Stimulated activated CD4-positive, alpha-beta T cell treated with anti-CD3 and anti-CD28 coated beads, TNF-alpha, amount 100 ng/mL, for 24 hours (primary cell): ENCODE results near the gene ERC1.

ENCODE experiments used
- DNase-seq, 3 experiments: peaks; one replicate each; pipeline ENCODE4 v3.0.0-alpha.2; 2020; ENCODE audit warnings: low read depth in 3 of 3

The ERC1 gene

GRCh38 chr12:1383758-1384157 is 392.7 kb downstream of the ERC1 start:
- DNase-seq: no peak

- DNase-seq: no peak
Observed at GRCh38 chr12:1384910-1385309, 393.9 kb downstream of the ERC1 start.

GRCh38 chr12:1391722-1392121 is 400.7 kb downstream of the ERC1 start:
- DNase-seq: no peak

- DNase-seq: no peak
Observed at GRCh38 chr12:1395421-1395955, 404.5 kb downstream of the ERC1 start.

- no peak for DNase-seq
Observed at GRCh38 chr12:1398673-1399072, 407.6 kb downstream of the ERC1 start.

- DNase-seq: no peak
Observed at GRCh38 chr12:1401891-1402290, 410.9 kb downstream of the ERC1 start.

GRCh38 chr12:1403417-1403816 is 412.4 kb downstream of the ERC1 start:
- no peak for DNase-seq

GRCh38 chr12:1405619-1406018 is 414.6 kb downstream of the ERC1 start:
- DNase-seq: no peak

GRCh38 chr12:1410794-1411193 is 419.8 kb downstream of the ERC1 start:
- no peak for DNase-seq

- no peak for DNase-seq
Observed at GRCh38 chr12:1413930-1414329, 422.9 kb downstream of the ERC1 start.

GRCh38 chr12:1418144-1418543 is 427.1 kb downstream of the ERC1 start:
- DNase-seq: no peak

GRCh38 chr12:1419849-1420371 is 428.9 kb downstream of the ERC1 start:
- no peak for DNase-seq

GRCh38 chr12:1421091-1421846 is 430.2 kb downstream of the ERC1 start:
- no peak for DNase-seq

GRCh38 chr12:1422604-1423315 is 431.7 kb downstream of the ERC1 start:
- DNase-seq: no peak

GRCh38 chr12:1424674-1425395 is 433.8 kb downstream of the ERC1 start:
- DNase-seq: no peak

GRCh38 chr12:1425396-1425729 is 434.3 kb downstream of the ERC1 start:
- no peak for DNase-seq

- no peak for DNase-seq
Observed at GRCh38 chr12:1428671-1429070, 437.6 kb downstream of the ERC1 start.

- no peak for DNase-seq
Observed at GRCh38 chr12:1429980-1430379, 439.0 kb downstream of the ERC1 start.

GRCh38 chr12:1434296-1434955 is 443.4 kb downstream of the ERC1 start:
- no peak for DNase-seq

GRCh38 chr12:1435044-1435443 is 444.0 kb downstream of the ERC1 start:
- DNase-seq: no peak

GRCh38 chr12:1435456-1435855 is 444.4 kb downstream of the ERC1 start:
- DNase-seq: no peak

GRCh38 chr12:1436015-1436414 is 445.0 kb downstream of the ERC1 start:
- no peak for DNase-seq
